NCI-H82 treated with DMSO at 0.1 percent for 48 hours (cell line): Measurements from ENCODE around the gene TPPP.

Experiments
- DNase-seq: peaks from one replicate; lab custom pipeline; 2025; ENCODE audit not compliant: unreplicated experiment; lab: John Stamatoyannopoulos, UW

TPPP gene

DNA sequence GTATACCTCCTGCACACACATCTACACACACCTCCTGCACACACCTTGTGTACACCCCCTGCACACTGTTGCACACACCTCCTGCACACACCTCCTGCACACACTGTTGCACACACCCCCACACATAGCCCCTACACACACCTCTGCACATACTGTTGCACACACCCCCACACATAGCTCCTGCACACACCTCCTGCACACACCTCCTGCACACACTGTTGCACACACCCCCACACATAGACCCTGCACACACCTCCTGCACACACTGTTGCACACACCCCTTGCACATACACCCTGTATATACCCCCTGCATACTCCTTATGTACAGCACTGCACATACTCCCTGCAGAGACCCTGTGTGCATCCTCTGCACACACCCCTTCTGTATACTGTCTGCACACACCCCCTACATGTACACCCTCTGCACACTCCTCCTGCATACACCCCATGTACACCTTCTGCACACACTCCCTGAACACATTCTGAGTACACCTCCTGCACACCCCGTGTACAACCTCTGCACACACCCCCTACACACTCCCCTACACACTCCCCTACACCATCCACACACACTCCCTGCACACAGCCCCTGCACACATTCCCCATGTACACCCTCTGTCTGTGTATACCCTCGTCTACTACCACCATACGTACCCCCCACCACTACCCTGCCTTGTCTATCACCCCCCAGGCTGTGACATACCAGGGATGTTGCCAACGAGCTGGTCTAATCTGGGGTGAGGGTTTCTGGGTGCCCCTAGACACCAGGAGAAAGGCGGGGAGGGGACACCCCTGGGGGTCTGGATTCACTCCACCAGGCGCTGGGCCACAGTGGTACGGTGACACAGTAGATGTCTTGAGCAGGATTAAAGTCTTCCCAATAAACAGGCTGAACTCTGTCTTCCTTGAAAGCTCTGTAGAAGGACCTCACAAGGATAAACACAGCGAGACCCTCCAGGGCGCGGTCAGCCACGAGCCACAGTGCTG, 82.1 kb downstream of the TPPP start:
- no peak for DNase-seq

DNA sequence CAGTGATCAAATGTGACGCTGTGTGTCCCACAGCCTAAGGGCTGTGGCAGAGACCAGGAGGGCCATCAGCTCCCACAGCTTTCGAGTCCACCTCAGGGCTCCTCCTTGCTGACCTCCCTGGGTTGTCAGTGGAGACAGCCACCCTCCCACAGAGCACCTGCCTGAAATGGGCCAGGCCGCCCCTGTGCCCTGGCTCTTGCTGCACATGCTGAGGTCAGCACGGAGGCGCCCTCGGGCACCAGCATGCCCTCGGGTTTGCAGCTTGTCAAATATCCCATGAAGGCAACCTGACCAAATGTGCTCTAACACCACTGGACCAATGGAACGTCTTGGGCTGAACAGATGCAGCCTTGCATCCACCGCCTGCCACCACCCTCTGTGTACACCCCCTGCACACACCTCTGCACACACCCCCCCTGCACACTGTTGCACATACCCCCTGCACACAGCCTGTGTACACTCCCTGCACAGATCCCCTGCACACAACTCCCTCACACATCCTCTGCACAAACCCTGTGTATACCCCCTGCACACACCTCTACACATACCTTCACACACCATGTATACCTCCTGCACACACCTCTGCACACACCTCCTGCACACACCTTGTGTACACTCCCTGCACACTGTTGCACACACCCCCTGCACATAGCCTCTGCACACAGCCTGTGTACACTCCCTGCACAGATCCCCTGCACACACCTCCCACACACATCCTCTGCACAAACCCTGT, 83.0 kb downstream of the TPPP start:
- no peak for DNase-seq
